HCT116 (cell line): ENCODE measurements around the gene RBMX2. TPM values are rescaled to one million over a fixed set of nuclear protein-coding genes. Genes with fewer than 3 reads are reported as not detected.
"Not testable (repeated sequence)": the region's sequence is repeated elsewhere in the genome, so short reads cannot be mapped to it uniquely, and the experiment has no call there.

Source experiments
- ATAC-seq: fragments of 200-7000 bp; cut with Tn5 transposase; 2 replicates; pipeline ENCODE4 v1.9.1; 2020; ENCODE audit warnings: mild to moderate bottlenecking, moderate library complexity
- BruUV-seq: library from RNA; stranded (reverse); fragments of 400-500 nt; replicated peaks from 2 replicates; lab custom pipeline; 2021; lab: Mats Ljungman, UMichigan
- CTCF ChIA-PET: fragments of 300-600 bp; sonication (Branson Sonifier 250); formaldehyde crosslinking; loops from one replicate; lab custom pipeline; 2021; ENCODE audit warnings: antibody characterized with exemption; lab: Charles Lee
- POLR2A ChIA-PET: fragments of 300-600, 350-600 bp; sonication (Branson Sonifier 250); formaldehyde crosslinking; loops from one replicate; lab custom pipeline; 2021; ENCODE audit warnings: antibody characterized with exemption; lab: Charles Lee
- RAD21 ChIA-PET, 2 experiments: fragments of 300-600 bp; sonication (Branson Sonifier 250); formaldehyde crosslinking; loops; one replicate each; lab custom pipeline; 2023; ENCODE audit warnings: low total read pairs in 2 of 2; ENCODE audit not compliant: uncharacterized antibody in 2 of 2, unreplicated experiment in 2 of 2, low non-redundant PET in 1 of 2; lab: Charles Lee
- DNase-seq: peaks from one replicate; pipeline ENCODE4 v3.0.0-alpha.2; 2010; ENCODE audit warnings: low read depth, low spot score
- H2AFZ ChIP-seq: fragments of 200-600 bp; shearing (Covaris generic), sonication (generic); 2 replicates; pipeline ENCODE4 v1.6.1; 2017; ENCODE audit warnings: low read depth, mixed run types, mixed read lengths, antibody characterized with exemption, low read length; ENCODE audit not compliant: poor library complexity, severe bottlenecking
- H3K27ac ChIP-seq: 2 replicates; pipeline ENCODE4 v1.5.1; 2012; ENCODE audit warnings: low read depth, low read length
- H3K27me3 ChIP-seq: fragments of 200-600 bp; sonication (generic); 2 replicates; pipeline ENCODE4 v1.6.1; 2016; ENCODE audit warnings: mixed run types, low read length, mixed read lengths; ENCODE audit not compliant: insufficient read depth
- H3K36me3 ChIP-seq, 2 experiments: fragments of 200-500 bp in 1 of 2; fragments of 200-600 bp in 1 of 2; sonication (Bioruptor generic) in 1 of 2; sonication (generic) in 1 of 2; 2 replicates each; pipeline versions ENCODE4 v1.5.1 to v1.6.1; 2014 to 2016; ENCODE audit warnings: low read length in 2 of 2, inconsistent platforms in 1 of 2, mixed read lengths in 1 of 2, mixed run types in 1 of 2; ENCODE audit not compliant: insufficient read depth in 2 of 2, control insufficient read depth in 1 of 2
- H3K4me1 ChIP-seq, 2 experiments: fragments of 200-600 bp in 1 of 2; sonication (generic) in 1 of 2; 2 replicates each; pipeline versions ENCODE4 v1.5.1 to v1.6.1; 2012 to 2017; ENCODE audit warnings: low read length in 2 of 2, inconsistent platforms in 1 of 2, mild to moderate bottlenecking in 1 of 2, mixed read lengths in 1 of 2, mixed run types in 1 of 2, moderate library complexity in 1 of 2; ENCODE audit not compliant: insufficient read depth in 2 of 2, control insufficient read depth in 1 of 2
- H3K4me2 ChIP-seq: fragments of 200-600 bp; sonication (generic); 2 replicates; pipeline ENCODE4 v1.6.1; 2017; ENCODE audit warnings: mixed run types, low read length, mixed read lengths
- H3K4me3 ChIP-seq, 2 experiments: fragments of 200-600 bp in 1 of 2; sonication (generic) in 1 of 2; replicated peaks in 1 of 2; 2 replicates each; pipeline ENCODE4 v1.5.1; 2011 to 2016; ENCODE audit warnings: low read length in 2 of 2, control low read depth in 1 of 2, low read depth in 1 of 2, mild to moderate bottlenecking in 1 of 2, mixed read lengths in 1 of 2, mixed run types in 1 of 2
- H3K79me2 ChIP-seq: fragments of 200-600 bp; sonication (generic); 2 replicates; pipeline ENCODE4 v1.6.1; 2017; ENCODE audit warnings: mild to moderate bottlenecking, mixed run types, low read length, moderate library complexity, mixed read lengths; ENCODE audit not compliant: insufficient read depth
- H3K9ac ChIP-seq: fragments of 200-600 bp; sonication (generic); 2 replicates; pipeline ENCODE4 v1.6.1; 2016; ENCODE audit warnings: low read length, mixed read lengths
- H3K9me2 ChIP-seq: fragments of 200-600 bp; sonication (generic), shearing (Covaris generic); 2 replicates; pipeline ENCODE4 v1.6.1; 2017; ENCODE audit warnings: mixed run types, mild to moderate bottlenecking, moderate library complexity; ENCODE audit not compliant: insufficient read depth
- H3K9me3 ChIP-seq, 2 experiments: fragments of 200-500 bp in 1 of 2; fragments of 200-600 bp in 1 of 2; sonication (Bioruptor generic) in 1 of 2; sonication (generic) in 1 of 2; 2 replicates each; pipeline ENCODE4 v1.6.1; 2014 to 2017; ENCODE audit warnings: low read length in 2 of 2, mixed read lengths in 2 of 2, inconsistent platforms in 1 of 2, low read depth in 1 of 2, mild to moderate bottlenecking in 1 of 2, mixed run types in 1 of 2, moderate library complexity in 1 of 2; ENCODE audit not compliant: control insufficient read depth in 1 of 2, insufficient read depth in 1 of 2
- H4K20me1 ChIP-seq: fragments of 200-600 bp; sonication (generic), shearing (Covaris generic); 2 replicates; pipeline ENCODE4 v1.6.1; 2017; ENCODE audit warnings: mixed run types, mild to moderate bottlenecking, moderate library complexity; ENCODE audit not compliant: insufficient read depth
- CEBPB ChIP-seq: IDR thresholded peaks from 2 replicates; pipeline ENCODE4 v1.6.1; 2012; ENCODE audit warnings: low read depth
- FOSL1 ChIP-seq: IDR thresholded peaks from 2 replicates; pipeline ENCODE4 v1.6.1; 2012; ENCODE audit warnings: low read depth
- POLR2A ChIP-seq: IDR thresholded peaks from 2 replicates; pipeline ENCODE4 v1.7.0; 2011; ENCODE audit warnings: borderline replicate concordance; ENCODE audit not compliant: insufficient read depth, insufficient read length; ENCODE audit errors: extremely low read depth
- intact Hi-C: fragments of 100-400 bp; cut with micrococcal nuclease; formaldehyde crosslinking; loops from 2 replicates; pipeline ENCODE4 v1.10.0; 2022
- total RNA-seq: library from RNA; stranded (reverse); gene quantifications from one replicate; pipeline ENCODE4 v1.2.1, GENCODE V29; 2021; ENCODE audit not compliant: unreplicated experiment
- TF ChIP-seq, protein P1 (sequence below): IDR thresholded peaks from 2 replicates; pipeline ENCODE4 v1.6.1; 2012; ENCODE audit warnings: low read depth
- TF ChIP-seq, protein P2 (sequence below): IDR thresholded peaks from 2 replicates; pipeline ENCODE4 v1.6.1; 2012
- TF ChIP-seq, protein P3 (sequence below): IDR thresholded peaks from 2 replicates; pipeline ENCODE4 v1.6.1; 2011; ENCODE audit warnings: mild to moderate bottlenecking, low read length, moderate library complexity; ENCODE audit not compliant: insufficient replicate concordance; ENCODE audit errors: extremely low read depth
- TF ChIP-seq, protein P4 (sequence below): IDR thresholded peaks from 2 replicates; pipeline ENCODE4 v1.6.1; 2012

Gene RBMX2
- total RNA-seq, 1 experiment from 2014 or later: 18.9 TPM

DNA sequence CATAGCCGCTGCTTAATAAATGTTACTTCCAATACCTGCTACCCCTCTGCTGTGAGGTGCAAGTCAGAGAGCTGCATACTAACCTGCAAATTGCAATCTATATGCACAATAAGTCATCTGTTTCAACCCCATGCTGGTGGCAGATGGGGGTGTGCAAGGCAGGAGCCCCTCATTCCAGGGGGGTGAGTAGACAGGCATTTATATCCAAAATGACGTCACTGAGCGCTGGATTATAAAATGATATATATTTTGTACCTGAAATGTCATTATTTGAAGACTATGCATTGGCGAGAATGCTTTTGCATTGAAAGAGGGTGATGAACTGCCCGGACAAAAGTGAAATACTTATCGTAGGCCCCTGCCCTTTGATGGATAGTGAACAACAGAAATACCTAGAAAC, 24.7 kb downstream of the RBMX2 start (continued):
- TF ChIP-seq, protein P1, sequence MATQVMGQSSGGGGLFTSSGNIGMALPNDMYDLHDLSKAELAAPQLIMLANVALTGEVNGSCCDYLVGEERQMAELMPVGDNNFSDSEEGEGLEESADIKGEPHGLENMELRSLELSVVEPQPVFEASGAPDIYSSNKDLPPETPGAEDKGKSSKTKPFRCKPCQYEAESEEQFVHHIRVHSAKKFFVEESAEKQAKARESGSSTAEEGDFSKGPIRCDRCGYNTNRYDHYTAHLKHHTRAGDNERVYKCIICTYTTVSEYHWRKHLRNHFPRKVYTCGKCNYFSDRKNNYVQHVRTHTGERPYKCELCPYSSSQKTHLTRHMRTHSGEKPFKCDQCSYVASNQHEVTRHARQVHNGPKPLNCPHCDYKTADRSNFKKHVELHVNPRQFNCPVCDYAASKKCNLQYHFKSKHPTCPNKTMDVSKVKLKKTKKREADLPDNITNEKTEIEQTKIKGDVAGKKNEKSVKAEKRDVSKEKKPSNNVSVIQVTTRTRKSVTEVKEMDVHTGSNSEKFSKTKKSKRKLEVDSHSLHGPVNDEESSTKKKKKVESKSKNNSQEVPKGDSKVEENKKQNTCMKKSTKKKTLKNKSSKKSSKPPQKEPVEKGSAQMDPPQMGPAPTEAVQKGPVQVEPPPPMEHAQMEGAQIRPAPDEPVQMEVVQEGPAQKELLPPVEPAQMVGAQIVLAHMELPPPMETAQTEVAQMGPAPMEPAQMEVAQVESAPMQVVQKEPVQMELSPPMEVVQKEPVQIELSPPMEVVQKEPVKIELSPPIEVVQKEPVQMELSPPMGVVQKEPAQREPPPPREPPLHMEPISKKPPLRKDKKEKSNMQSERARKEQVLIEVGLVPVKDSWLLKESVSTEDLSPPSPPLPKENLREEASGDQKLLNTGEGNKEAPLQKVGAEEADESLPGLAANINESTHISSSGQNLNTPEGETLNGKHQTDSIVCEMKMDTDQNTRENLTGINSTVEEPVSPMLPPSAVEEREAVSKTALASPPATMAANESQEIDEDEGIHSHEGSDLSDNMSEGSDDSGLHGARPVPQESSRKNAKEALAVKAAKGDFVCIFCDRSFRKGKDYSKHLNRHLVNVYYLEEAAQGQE: no peak
- TF ChIP-seq CEBPB (no peak), POLR2A (no peak)

DNA sequence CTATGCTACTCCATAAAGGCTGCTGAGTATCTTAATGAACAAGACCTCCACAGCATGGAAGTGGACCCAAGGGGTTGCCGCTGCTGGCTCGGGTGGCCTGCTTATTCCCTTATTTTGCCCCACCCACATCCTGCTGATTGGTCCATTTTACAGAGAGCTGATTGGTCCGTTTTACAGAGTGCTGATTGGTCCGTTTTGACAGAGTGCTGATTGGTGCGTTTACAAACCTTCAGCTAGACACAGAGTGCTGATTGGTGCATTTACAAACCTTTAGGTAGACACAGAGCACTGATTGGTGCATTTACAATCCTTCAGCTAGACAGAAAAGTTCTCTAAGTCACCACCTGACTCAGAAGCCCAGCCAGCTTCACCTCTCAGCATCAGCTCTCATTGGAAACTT, 27.4 kb downstream of the RBMX2 start:
- ATAC-seq, H3K9me3 ChIP-seq, H3K27ac ChIP-seq, H3K9ac ChIP-seq, CTCF ChIA-PET, H3K9me2 ChIP-seq, intact Hi-C loops, H3K36me3 ChIP-seq, H3K4me3 ChIP-seq, H4K20me1 ChIP-seq, POLR2A ChIA-PET, DNase-seq, RAD21 ChIA-PET, H3K4me1 ChIP-seq, H3K27me3 ChIP-seq, H3K79me2 ChIP-seq, H3K4me2 ChIP-seq, BruUV-seq, H2AFZ ChIP-seq: not testable (repeated sequence)

DNA sequence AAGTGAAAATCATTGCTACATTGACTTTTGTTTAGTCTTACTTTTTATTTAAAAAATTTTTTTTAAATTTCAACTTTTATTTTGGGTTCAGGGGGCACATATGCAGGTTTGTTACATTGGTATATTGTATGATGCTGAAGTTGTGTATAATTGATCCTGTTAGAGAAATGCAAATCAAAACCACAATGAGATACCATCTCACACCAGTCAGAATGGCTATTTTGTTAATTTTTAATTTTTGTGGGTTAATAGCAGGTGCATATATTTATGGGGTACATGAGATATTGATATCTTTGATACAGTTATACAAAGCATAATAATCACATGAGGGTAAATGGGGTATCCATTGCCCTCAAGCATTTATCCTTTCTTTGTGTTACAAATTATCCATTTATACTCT, 34.1 kb downstream of the RBMX2 start:
- Histone ChIP-seq H3K4me2 (no peak overlapping the region), H3K9me2 (no peaks in the 10 kb centered on the region), H4K20me1 (no peaks in the 10 kb centered on the region), H3K4me1 (no peaks in the 10 kb centered on the region), H3K27ac (no peak overlapping the region), H3K79me2 (no peaks in the 10 kb centered on the region)
- intact Hi-C loops: no loop called here
- RAD21 ChIA-PET: no interaction called here
- TF ChIP-seq, protein P2, sequence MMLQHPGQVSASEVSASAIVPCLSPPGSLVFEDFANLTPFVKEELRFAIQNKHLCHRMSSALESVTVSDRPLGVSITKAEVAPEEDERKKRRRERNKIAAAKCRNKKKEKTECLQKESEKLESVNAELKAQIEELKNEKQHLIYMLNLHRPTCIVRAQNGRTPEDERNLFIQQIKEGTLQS: no peak
- no peak for TF ChIP-seq FOSL1
- TF ChIP-seq, protein P3, sequence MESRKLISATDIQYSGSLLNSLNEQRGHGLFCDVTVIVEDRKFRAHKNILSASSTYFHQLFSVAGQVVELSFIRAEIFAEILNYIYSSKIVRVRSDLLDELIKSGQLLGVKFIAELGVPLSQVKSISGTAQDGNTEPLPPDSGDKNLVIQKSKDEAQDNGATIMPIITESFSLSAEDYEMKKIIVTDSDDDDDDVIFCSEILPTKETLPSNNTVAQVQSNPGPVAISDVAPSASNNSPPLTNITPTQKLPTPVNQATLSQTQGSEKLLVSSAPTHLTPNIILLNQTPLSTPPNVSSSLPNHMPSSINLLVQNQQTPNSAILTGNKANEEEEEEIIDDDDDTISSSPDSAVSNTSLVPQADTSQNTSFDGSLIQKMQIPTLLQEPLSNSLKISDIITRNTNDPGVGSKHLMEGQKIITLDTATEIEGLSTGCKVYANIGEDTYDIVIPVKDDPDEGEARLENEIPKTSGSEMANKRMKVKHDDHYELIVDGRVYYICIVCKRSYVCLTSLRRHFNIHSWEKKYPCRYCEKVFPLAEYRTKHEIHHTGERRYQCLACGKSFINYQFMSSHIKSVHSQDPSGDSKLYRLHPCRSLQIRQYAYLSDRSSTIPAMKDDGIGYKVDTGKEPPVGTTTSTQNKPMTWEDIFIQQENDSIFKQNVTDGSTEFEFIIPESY: no peak
- no peak for TF ChIP-seq CEBPB
- TF ChIP-seq, protein P4, sequence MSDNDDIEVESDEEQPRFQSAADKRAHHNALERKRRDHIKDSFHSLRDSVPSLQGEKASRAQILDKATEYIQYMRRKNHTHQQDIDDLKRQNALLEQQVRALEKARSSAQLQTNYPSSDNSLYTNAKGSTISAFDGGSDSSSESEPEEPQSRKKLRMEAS: no peak
- TF ChIP-seq, all 23 proteins: peak for 0
- Histone ChIP-seq H3K27me3 (no peaks in the 10 kb centered on the region), H2AFZ (no peak overlapping the region), H3K9ac (no peak overlapping the region), H3K36me3 (no peaks in the 10 kb centered on the region), H3K9me3 (no peaks in the 10 kb centered on the region), H3K4me3 (no peak overlapping the region)
- ChIA-PET POLR2A (no interaction called here), CTCF (no interaction called here)
- no peak for ATAC-seq
- no peak for DNase-seq
- no TSS peak for BruUV-seq
